Liver (tissue), 9 donors: ENCODE results near the gene CELF3. TPM values are rescaled to one million over a fixed set of nuclear protein-coding genes. Genes with fewer than 3 reads are reported as not detected.
A peak's percentile ranks its signal among the peaks of the same experiment; 100 is the strongest.

Source experiments
- DNase-seq: peaks from one replicate; pipeline ENCODE4 v3.0.0-alpha.2; 2017; ENCODE audit warnings: low spot score
- H3K27ac ChIP-seq, 2 donors: one replicate each; pipeline ENCODE4 v1.7.0; 2013; ENCODE audit warnings: inconsistent platforms in 2 of 2, low read length in 2 of 2, control low read depth in 1 of 2, low read depth in 1 of 2, mild to moderate bottlenecking in 1 of 2
- H3K27me3 ChIP-seq, 4 donors: one replicate each; pipeline versions ENCODE4 v1.6.1 to v1.7.0; 2013; ENCODE audit warnings: low read length in 3 of 4, inconsistent platforms in 1 of 4, mild to moderate bottlenecking in 1 of 4, moderate library complexity in 1 of 4; ENCODE audit not compliant: control insufficient read depth in 4 of 4, insufficient read depth in 4 of 4
- H3K36me3 ChIP-seq, 4 donors: one replicate each; pipeline versions ENCODE4 v1.6.1 to v1.7.0; 2013; ENCODE audit warnings: low read length in 3 of 4, mild to moderate bottlenecking in 3 of 4, low read depth in 1 of 4, moderate library complexity in 1 of 4; ENCODE audit not compliant: control insufficient read depth in 4 of 4, insufficient read depth in 3 of 4
- H3K4me1 ChIP-seq, 4 donors: one replicate each; pipeline versions ENCODE4 v1.6.1 to v1.7.0; 2013; ENCODE audit warnings: low read length in 3 of 4, mild to moderate bottlenecking in 3 of 4, moderate library complexity in 1 of 4; ENCODE audit not compliant: control insufficient read depth in 4 of 4, insufficient read depth in 4 of 4
- H3K4me3 ChIP-seq, 3 donors: one replicate each; pipeline versions ENCODE4 v1.6.1 to v1.7.0; 2013; ENCODE audit warnings: low read length in 3 of 3, control low read depth in 1 of 3, low read depth in 1 of 3, mild to moderate bottlenecking in 1 of 3
- H3K9ac ChIP-seq, 2 donors: one replicate each; pipeline ENCODE4 v1.7.0; 2013; ENCODE audit warnings: low read length in 2 of 2, mild to moderate bottlenecking in 2 of 2, moderate library complexity in 2 of 2, control low read depth in 1 of 2, low read depth in 1 of 2
- H3K9me3 ChIP-seq, 4 donors: one replicate each; pipeline versions ENCODE4 v1.6.1 to v1.7.0; 2013; ENCODE audit warnings: low read length in 3 of 4; ENCODE audit not compliant: control insufficient read depth in 4 of 4
- EGR1 ChIP-seq, 2 donors: IDR thresholded peaks; 2 replicates each; pipeline ENCODE4 v1.6.1; 2016 to 2018; ENCODE audit warnings: antibody characterized with exemption in 2 of 2, low read depth in 2 of 2
- FOXA1 ChIP-seq: IDR thresholded peaks from 2 replicates; pipeline ENCODE4 v1.6.1; 2016; ENCODE audit warnings: antibody characterized with exemption
- FOXA2 ChIP-seq: IDR thresholded peaks from 2 replicates; pipeline ENCODE4 v1.6.1; 2016; ENCODE audit warnings: antibody characterized with exemption
- GABPA ChIP-seq, 2 donors: IDR thresholded peaks in 1 of 2; conservative IDR thresholded peaks in 1 of 2; 2 replicates each; pipeline ENCODE4 v1.6.1; 2016; ENCODE audit warnings: antibody characterized with exemption in 2 of 2, mild to moderate bottlenecking in 1 of 2, moderate library complexity in 1 of 2
- HNF4G ChIP-seq: IDR thresholded peaks from 2 replicates; pipeline ENCODE4 v1.6.1; 2016; ENCODE audit warnings: antibody characterized with exemption
- JUND ChIP-seq, 2 donors: IDR thresholded peaks; 2 replicates each; pipeline ENCODE4 v1.6.1; 2016; ENCODE audit warnings: antibody characterized with exemption in 2 of 2
- NR2F2 ChIP-seq: IDR thresholded peaks from 2 replicates; pipeline ENCODE4 v1.6.1; 2016; ENCODE audit warnings: antibody characterized with exemption
- RAD21 ChIP-seq, 2 donors: IDR thresholded peaks; 2 replicates each; pipeline ENCODE4 v1.6.1; 2016; ENCODE audit warnings: antibody characterized with exemption in 2 of 2, mild to moderate bottlenecking in 2 of 2
- REST ChIP-seq: IDR thresholded peaks from 2 replicates; pipeline ENCODE4 v1.6.1; 2016; ENCODE audit warnings: antibody characterized with exemption, mild to moderate bottlenecking
- SP1 ChIP-seq: IDR thresholded peaks from 2 replicates; pipeline ENCODE4 v1.6.1; 2018; ENCODE audit warnings: antibody characterized with exemption, mild to moderate bottlenecking
- TAF1 ChIP-seq: conservative IDR thresholded peaks from 2 replicates; pipeline ENCODE4 v1.6.1; 2016; ENCODE audit warnings: antibody characterized with exemption, mild to moderate bottlenecking
- YY1 ChIP-seq: IDR thresholded peaks from 2 replicates; pipeline ENCODE4 v1.6.1; 2016; ENCODE audit warnings: antibody characterized with exemption, mild to moderate bottlenecking
- WGBS: extraction: QIAGEN DNeasy Blood & Tissue Kit; methylation state at CpG from one replicate; pipeline ENCODE4 v1.1.7; 2013; 5-methylcytosine and 5-hydroxymethylcytosine counted together
- polyA plus RNA-seq, 2 donors: library from polyadenylated mRNA; stranded (reverse) in 1 of 2; unstranded in 1 of 2; fragments of 200-250 nt in 1 of 2; fragments of >200 nt in 1 of 2; fragmentation: Nextera tagmentation in 1 of 2; extraction: Ambion mirVana in 1 of 2; gene quantifications; one replicate each; pipeline versions ENCODE4 v1.2.1 to v1.2.3, GENCODE V29; 2013 to 2015
- total RNA-seq, 2 donors: library from RNA; depleted of rRNA; stranded (reverse); fragments of >200 nt; gene quantifications; one replicate each; pipeline ENCODE4 v1.2.3, GENCODE V29; 2014
- TF ChIP-seq, protein P1 (sequence below): fragments of 150-350 bp; IDR thresholded peaks from 2 replicates; pipeline ENCODE4 v1.5.1; 2017; ENCODE audit warnings: improper control_type of control experiment, low read depth, low read length; ENCODE audit not compliant: missing input control
- donor health status: healthy.
- donor health status: healthy.
- donor health status: healthy.
- donor health status: healthy.
- donor health status: healthy.

CELF3 gene
- total and polyA plus RNA-seq, 4 donors: 0.28 TPM; not detected in 3

DNA sequence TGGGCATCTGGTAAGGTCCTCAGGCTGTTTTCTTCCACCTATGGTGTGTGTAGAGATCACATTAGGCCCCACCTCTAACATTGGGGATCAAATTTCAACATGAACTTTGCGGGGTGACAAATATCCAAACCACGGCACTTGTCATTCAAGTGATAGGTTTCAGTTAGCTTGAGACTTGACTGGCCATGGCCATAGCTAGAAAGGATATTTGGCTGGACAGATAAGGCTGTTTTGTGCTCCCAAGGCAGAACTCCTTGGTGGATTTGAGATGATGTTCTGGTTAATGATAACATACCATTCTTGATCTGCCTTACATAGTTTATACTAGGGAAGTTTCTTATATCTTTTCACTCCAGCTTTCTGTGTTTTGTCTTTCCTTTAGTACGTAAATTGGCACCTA lies 48.5 kb downstream of the CELF3 start:
- Histone ChIP-seq H3K27me3 (no peaks in the 10 kb centered on the region), H3K9me3 (no peaks in the 10 kb centered on the region), H3K36me3 (peaks cover 0 to 5% (median 3%) of the 10 kb centered on the region in 4 donors), H3K4me3 (no peak overlapping the region), H3K9ac (no peak overlapping the region), H3K27ac (no peak overlapping the region), H3K4me1 (peaks cover 0 to 2% (median 0%) of the 10 kb centered on the region in 4 donors)
- no peak for DNase-seq
- WGBS: 93% methylated on average over 3 of the region's 3 CpGs
- TF ChIP-seq YY1: no peak
- no peak for TF ChIP-seq FOXA1
- no peak for TF ChIP-seq FOXA2
- TF ChIP-seq EGR1 (IDR thresholded peaks at IDR 0.05; ENCODE audit: low read depth in 2 of 2): no peak

DNA sequence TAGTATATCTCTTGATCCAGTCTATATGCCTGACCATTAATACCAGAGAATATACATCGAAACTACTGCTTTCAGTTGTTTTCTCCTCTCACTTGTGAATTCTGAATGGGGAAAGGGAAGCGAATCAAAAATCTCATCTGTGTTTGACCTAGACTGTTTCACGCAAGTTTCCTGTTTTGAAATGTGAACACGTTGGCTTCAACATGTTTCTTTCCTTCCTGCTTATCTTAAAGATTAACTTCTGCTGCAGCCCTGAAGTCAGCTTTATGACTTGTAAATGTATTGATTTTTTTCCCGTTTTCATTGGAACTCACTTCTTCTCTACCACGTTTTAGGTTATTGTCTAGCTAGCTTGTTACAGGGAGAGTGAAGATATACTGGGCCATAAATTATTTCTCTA lies 54.9 kb downstream of the CELF3 start:
- peak overlapping the region in 1 of 2 donors; percentile 20 for H3K27ac ChIP-seq

More for the DNA sequence above, 54.9 kb downstream of the CELF3 start:
- DNase-seq: no peak
- H3K4me3 ChIP-seq: no peak overlapping the region
- H3K27me3 ChIP-seq: no peaks in the 10 kb centered on the region
- H3K9ac ChIP-seq: no peak overlapping the region
- peaks cover 0 to 30% (median 7%) of the 10 kb centered on the region in 4 donors for H3K36me3 ChIP-seq
- H3K4me1 ChIP-seq: peaks cover 0 to 2% (median 0%) of the 10 kb centered on the region in 4 donors
- TF ChIP-seq, protein P1, sequence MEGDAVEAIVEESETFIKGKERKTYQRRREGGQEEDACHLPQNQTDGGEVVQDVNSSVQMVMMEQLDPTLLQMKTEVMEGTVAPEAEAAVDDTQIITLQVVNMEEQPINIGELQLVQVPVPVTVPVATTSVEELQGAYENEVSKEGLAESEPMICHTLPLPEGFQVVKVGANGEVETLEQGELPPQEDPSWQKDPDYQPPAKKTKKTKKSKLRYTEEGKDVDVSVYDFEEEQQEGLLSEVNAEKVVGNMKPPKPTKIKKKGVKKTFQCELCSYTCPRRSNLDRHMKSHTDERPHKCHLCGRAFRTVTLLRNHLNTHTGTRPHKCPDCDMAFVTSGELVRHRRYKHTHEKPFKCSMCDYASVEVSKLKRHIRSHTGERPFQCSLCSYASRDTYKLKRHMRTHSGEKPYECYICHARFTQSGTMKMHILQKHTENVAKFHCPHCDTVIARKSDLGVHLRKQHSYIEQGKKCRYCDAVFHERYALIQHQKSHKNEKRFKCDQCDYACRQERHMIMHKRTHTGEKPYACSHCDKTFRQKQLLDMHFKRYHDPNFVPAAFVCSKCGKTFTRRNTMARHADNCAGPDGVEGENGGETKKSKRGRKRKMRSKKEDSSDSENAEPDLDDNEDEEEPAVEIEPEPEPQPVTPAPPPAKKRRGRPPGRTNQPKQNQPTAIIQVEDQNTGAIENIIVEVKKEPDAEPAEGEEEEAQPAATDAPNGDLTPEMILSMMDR: no peak
- TF ChIP-seq REST (no peak), SP1 (no peak), NR2F2 (no peak), FOXA1 (no peak), FOXA2 (no peak), HNF4G (no peak), RAD21 (IDR thresholded peaks at IDR 0.05) (no peak), EGR1 (IDR thresholded peaks at IDR 0.05; ENCODE audit: low read depth in 2 of 2) (no peak), GABPA (IDR thresholded peaks at IDR 0.05 in 1 of 2, conservative IDR thresholded peaks at IDR 0.05 in 1 of 2) (no peak), YY1 (no peak), JUND (IDR thresholded peaks at IDR 0.05) (no peak), TAF1 (no peak)
- H3K9me3 ChIP-seq: no peaks in the 10 kb centered on the region
- 72% methylated on average over 6 of the region's 6 CpGs for WGBS
